Sigmoid colon (tissue), 4 donors: Measurements from ENCODE around the gene LATS2.

Experiments
- POLR2A ChIP-seq, 2 donors: fragments of 450-650 bp; IDR thresholded peaks; one replicate each; pipeline ENCODE4 v1.6.1; 2016; ENCODE audit warnings: antibody characterized with exemption in 2 of 2, mild to moderate bottlenecking in 2 of 2, moderate library complexity in 2 of 2
- POLR2AphosphoS5 ChIP-seq, 4 donors: sonication (generic); formaldehyde crosslinking; IDR thresholded peaks; one replicate each; pipeline ENCODE4 v1.6.1; 2017; ENCODE audit warnings: antibody characterized with exemption in 4 of 4
- TF ChIP-seq, protein P1 (sequence below), 4 experiments: fragments of 450-650 bp in 3 of 4; fragments of 200-600 bp in 1 of 4; IDR thresholded peaks; one replicate each; pipeline ENCODE4 v1.5.1; 2016 to 2019; ENCODE audit warnings: antibody characterized with exemption in 4 of 4, mild to moderate bottlenecking in 3 of 4, moderate library complexity in 2 of 4

DNA sequence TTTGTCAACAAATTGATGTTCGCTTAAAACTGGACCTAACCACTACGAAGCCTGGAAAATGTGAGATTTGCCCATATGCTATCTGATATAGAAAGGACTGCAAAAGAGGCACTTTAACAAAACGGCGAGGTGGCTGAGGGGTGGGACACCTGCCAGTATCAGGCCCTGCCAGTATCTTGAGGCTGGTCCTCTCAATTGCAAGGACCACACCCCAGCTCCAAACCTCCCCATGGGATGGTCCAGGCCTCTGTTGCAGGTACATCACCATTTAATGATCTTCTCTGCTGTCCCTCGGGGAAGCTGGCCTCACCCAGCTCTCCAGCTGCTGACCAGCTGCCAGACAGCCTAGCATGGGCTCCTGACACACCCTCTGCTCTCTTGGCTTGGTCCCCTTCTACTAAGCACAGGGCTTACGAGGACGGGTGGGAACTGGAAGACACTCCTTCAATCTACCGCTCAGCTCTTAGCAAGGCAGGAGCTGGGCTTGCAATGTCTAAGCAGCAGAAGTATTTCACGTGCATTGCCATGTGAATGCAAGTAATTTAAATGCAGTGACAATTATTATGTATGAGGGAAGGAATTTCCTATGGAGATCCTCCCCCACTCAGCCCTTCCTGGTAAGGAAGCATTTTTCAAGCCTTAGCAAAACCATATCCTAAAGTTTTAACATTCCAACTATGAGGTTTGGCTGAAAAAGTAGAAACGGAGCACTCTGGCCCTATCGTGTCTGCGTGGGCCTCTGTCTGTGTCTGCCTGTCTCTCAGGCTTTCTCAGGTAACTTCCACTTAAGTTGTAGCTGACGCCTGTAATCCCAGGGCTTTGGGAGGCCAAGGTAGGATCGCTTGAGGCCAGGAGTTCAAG is 63.9 kb downstream of the LATS2 start:
- TF ChIP-seq, protein P1, sequence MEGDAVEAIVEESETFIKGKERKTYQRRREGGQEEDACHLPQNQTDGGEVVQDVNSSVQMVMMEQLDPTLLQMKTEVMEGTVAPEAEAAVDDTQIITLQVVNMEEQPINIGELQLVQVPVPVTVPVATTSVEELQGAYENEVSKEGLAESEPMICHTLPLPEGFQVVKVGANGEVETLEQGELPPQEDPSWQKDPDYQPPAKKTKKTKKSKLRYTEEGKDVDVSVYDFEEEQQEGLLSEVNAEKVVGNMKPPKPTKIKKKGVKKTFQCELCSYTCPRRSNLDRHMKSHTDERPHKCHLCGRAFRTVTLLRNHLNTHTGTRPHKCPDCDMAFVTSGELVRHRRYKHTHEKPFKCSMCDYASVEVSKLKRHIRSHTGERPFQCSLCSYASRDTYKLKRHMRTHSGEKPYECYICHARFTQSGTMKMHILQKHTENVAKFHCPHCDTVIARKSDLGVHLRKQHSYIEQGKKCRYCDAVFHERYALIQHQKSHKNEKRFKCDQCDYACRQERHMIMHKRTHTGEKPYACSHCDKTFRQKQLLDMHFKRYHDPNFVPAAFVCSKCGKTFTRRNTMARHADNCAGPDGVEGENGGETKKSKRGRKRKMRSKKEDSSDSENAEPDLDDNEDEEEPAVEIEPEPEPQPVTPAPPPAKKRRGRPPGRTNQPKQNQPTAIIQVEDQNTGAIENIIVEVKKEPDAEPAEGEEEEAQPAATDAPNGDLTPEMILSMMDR (IDR thresholded peaks at IDR 0.05), result no peak
- TF ChIP-seq POLR2AphosphoS5 (IDR thresholded peaks at IDR 0.05), result no peak
- TF ChIP-seq POLR2A (IDR thresholded peaks at IDR 0.05), result no peak
